Neural cell (in vitro differentiated cells): ENCODE results near the gene NECTIN2. TPM values are rescaled to one million over a fixed set of nuclear protein-coding genes. Genes with fewer than 3 reads are reported as not detected.
"Not testable (repeated sequence)": the region's sequence is repeated elsewhere in the genome, so short reads cannot be mapped to it uniquely, and the experiment has no call there.

Source experiments
- H2AFZ ChIP-seq: fragments of 200-600, 300-800 bp; sonication (generic), shearing (Covaris generic); 2 replicates; pipeline ENCODE4 v1.6.0; 2014; ENCODE audit warnings: low read depth, mild to moderate bottlenecking, antibody characterized with exemption, low read length, moderate library complexity
- H3F3A ChIP-seq: fragments of 200-600 bp; shearing (Covaris generic); 2 replicates; pipeline ENCODE4 v1.6.1; 2016; ENCODE audit warnings: mild to moderate bottlenecking, moderate library complexity, mixed read lengths, antibody characterized with exemption, low read length; ENCODE audit not compliant: insufficient read depth, poor library complexity, severe bottlenecking
- H3K27ac ChIP-seq: fragments of 200-600, 300-800 bp; sonication (generic), shearing (Covaris generic); 2 replicates; pipeline ENCODE4 v1.5.1; 2014; ENCODE audit warnings: mild to moderate bottlenecking, low read length, moderate library complexity
- H3K27me3 ChIP-seq: fragments of 300-800, 200-600 bp; sonication (generic), shearing (Covaris generic); 2 replicates; pipeline ENCODE4 v1.6.0; 2014; ENCODE audit warnings: mild to moderate bottlenecking, low read depth, low read length, moderate library complexity; ENCODE audit not compliant: insufficient read depth
- H3K36me3 ChIP-seq: fragments of 300-800, 200-600 bp; sonication (generic), shearing (Covaris generic); 2 replicates; pipeline ENCODE4 v1.5.1; 2014; ENCODE audit warnings: mild to moderate bottlenecking, antibody characterized with exemption, low read length, moderate library complexity; ENCODE audit not compliant: insufficient read depth
- H3K4me2 ChIP-seq: fragments of 300-800, 200-600 bp; sonication (generic), shearing (Covaris generic); 2 replicates; pipeline ENCODE4 v1.6.0; 2014; ENCODE audit warnings: mild to moderate bottlenecking, low read length
- H3K4me3 ChIP-seq: fragments of 300-800, 200-600 bp; sonication (generic), shearing (Covaris generic); 2 replicates; pipeline ENCODE4 v1.5.1; 2014; ENCODE audit warnings: mild to moderate bottlenecking, low read length, moderate library complexity
- H3K79me2 ChIP-seq: fragments of 200-600 bp; shearing (Covaris generic); replicated peaks from 2 replicates; pipeline ENCODE4 v1.6.0; 2014; ENCODE audit warnings: mild to moderate bottlenecking, low read length, moderate library complexity; ENCODE audit not compliant: insufficient read depth
- H3K9ac ChIP-seq: fragments of 300-800, 200-600 bp; sonication (generic), shearing (Covaris generic); 2 replicates; pipeline ENCODE4 v1.6.1; 2016; ENCODE audit warnings: mild to moderate bottlenecking, low read length, mixed read lengths
- H3K9me2 ChIP-seq: fragments of 200-600 bp; shearing (Covaris generic); 2 replicates; pipeline ENCODE4 v1.6.1; 2016; ENCODE audit warnings: mild to moderate bottlenecking, low read length, mixed read lengths; ENCODE audit not compliant: insufficient read depth
- H3K9me3 ChIP-seq: fragments of 200-600, 300-800 bp; sonication (generic), shearing (Covaris generic); 2 replicates; pipeline ENCODE4 v1.6.1; 2016; ENCODE audit warnings: mild to moderate bottlenecking, mixed run types, low read length, moderate library complexity, mixed read lengths
- H4K20me1 ChIP-seq: fragments of 200-600 bp; shearing (Covaris generic); 2 replicates; pipeline ENCODE4 v1.6.1; 2016; ENCODE audit warnings: mild to moderate bottlenecking, mixed run types; ENCODE audit not compliant: insufficient read depth
- CTCF ChIP-seq: fragments of 450-650 bp; IDR thresholded peaks from 2 replicates; pipeline ENCODE4 v1.5.1; 2014; ENCODE audit warnings: antibody characterized with exemption, mild to moderate bottlenecking, moderate library complexity; ENCODE audit not compliant: poor library complexity, severe bottlenecking
- EP300 ChIP-seq: fragments of 450-650 bp; conservative IDR thresholded peaks from 2 replicates; pipeline ENCODE4 v1.6.1; 2014; ENCODE audit warnings: antibody characterized with exemption, mild to moderate bottlenecking, moderate library complexity; ENCODE audit not compliant: poor library complexity, severe bottlenecking
- EZH2 ChIP-seq: fragments of 200-600, 300-800 bp; shearing (Covaris generic), sonication (generic); IDR thresholded peaks from 2 replicates; pipeline ENCODE4 v1.6.1; 2014; ENCODE audit warnings: antibody characterized with exemption, low read length, borderline replicate concordance, mild to moderate bottlenecking; ENCODE audit not compliant: insufficient read depth, poor library complexity, severe bottlenecking
- MXI1 ChIP-seq: fragments of 450-650 bp; conservative IDR thresholded peaks from 2 replicates; pipeline ENCODE4 v1.6.1; 2014; ENCODE audit warnings: antibody characterized with exemption, mild to moderate bottlenecking; ENCODE audit not compliant: poor library complexity, severe bottlenecking
- POLR2AphosphoS5 ChIP-seq: IDR thresholded peaks from 2 replicates; pipeline ENCODE4 v1.6.1; 2012
- RAD21 ChIP-seq: fragments of 450-650 bp; conservative IDR thresholded peaks from 2 replicates; pipeline ENCODE4 v1.6.1; 2014; ENCODE audit warnings: antibody characterized with exemption, mild to moderate bottlenecking, moderate library complexity
- REST ChIP-seq: IDR thresholded peaks from 2 replicates; pipeline ENCODE4 v1.6.1; 2012; ENCODE audit warnings: borderline replicate concordance
- SMC3 ChIP-seq: fragments of 450-650 bp; conservative IDR thresholded peaks from 2 replicates; pipeline ENCODE4 v1.6.1; 2014; ENCODE audit warnings: antibody characterized with exemption, mild to moderate bottlenecking, moderate library complexity; ENCODE audit not compliant: poor library complexity
- TAF1 ChIP-seq: IDR thresholded peaks from 2 replicates; pipeline ENCODE4 v1.6.1; 2012; ENCODE audit warnings: low read depth
- polyA plus RNA-seq: library from polyadenylated mRNA; depleted of rRNA; stranded (reverse); fragments of >200 nt; gene quantifications from 2 replicates; pipeline ENCODE4 v1.2.3, GENCODE V29; 2014

The NECTIN2 gene
- polyA plus RNA-seq, 1 donor from 2014 or later = 33.2 TPM

GRCh38 chr19:44834399-44834798 is 11.7 kb upstream of the NECTIN2 start:
- not testable (repeated sequence) for H3K27me3 ChIP-seq, H3K9ac ChIP-seq, H3K36me3 ChIP-seq, H3K27ac ChIP-seq, H3K9me2 ChIP-seq, H3K9me3 ChIP-seq, H4K20me1 ChIP-seq, H3F3A ChIP-seq, H3K4me3 ChIP-seq, H3K79me2 ChIP-seq, H2AFZ ChIP-seq, H3K4me2 ChIP-seq

GRCh38 chr19:44839276-44839675 is 6.8 kb upstream of the NECTIN2 start:
- H2AFZ ChIP-seq = no peak overlapping the region

More at GRCh38 chr19:44839276-44839675, 6.8 kb upstream of the NECTIN2 start:
- Histone ChIP-seq H3K27me3 (no peaks in the 10 kb centered on the region), H3K79me2 (no peaks in the 10 kb centered on the region), H3K36me3 (no peaks in the 10 kb centered on the region), H3K9me2 (no peaks in the 10 kb centered on the region), H3K9ac (no peak overlapping the region), H3K4me3 (no peak overlapping the region), H3K4me2 (no peak overlapping the region), H4K20me1 (no peaks in the 10 kb centered on the region), H3K27ac (no peak overlapping the region), H3K9me3 (no peaks in the 10 kb centered on the region), H3F3A (no peaks in the 10 kb centered on the region)
- no peak for TF ChIP-seq TAF1
- TF ChIP-seq SMC3 = no peak
- TF ChIP-seq RAD21 = no peak
- TF ChIP-seq EP300 = no peak
- TF ChIP-seq CTCF = no peak
- no peak for TF ChIP-seq EZH2
- TF ChIP-seq POLR2AphosphoS5 = no peak
- TF ChIP-seq REST = no peak
- no peak for TF ChIP-seq MXI1
